Mononuclear cell (primary cell): Measurements from ENCODE around the gene HDHD3. TPM values are rescaled to one million over a fixed set of nuclear protein-coding genes. Genes with fewer than 3 reads are reported as not detected.
"Not testable (repeated sequence)": the region's sequence is repeated elsewhere in the genome, so short reads cannot be mapped to it uniquely, and the experiment has no call there.

Experiments
- H3K27me3 ChIP-seq: 2 replicates; pipeline ENCODE4 v1.6.0; 2011; ENCODE audit warnings: low read length, control low read depth; ENCODE audit not compliant: insufficient read depth
- H3K4me1 ChIP-seq: 2 replicates; pipeline ENCODE4 v1.5.1; 2011; ENCODE audit warnings: mild to moderate bottlenecking, low read length, control low read depth; ENCODE audit not compliant: insufficient read depth
- H3K4me3 ChIP-seq: 2 replicates; pipeline ENCODE4 v1.5.1; 2011; ENCODE audit warnings: mild to moderate bottlenecking, low read length, moderate library complexity
- H3K9me3 ChIP-seq: 2 replicates; pipeline ENCODE4 v1.5.1; 2011; ENCODE audit warnings: low read depth, mild to moderate bottlenecking, control low read depth, low read length
- total RNA-seq: library from RNA; depleted of rRNA; stranded (reverse); fragments of >200 nt; gene quantifications from one replicate; pipeline ENCODE4 v1.2.3, GENCODE V29; 2012

The HDHD3 gene
- total RNA-seq, 1 donor, result 8.6 TPM

DNA sequence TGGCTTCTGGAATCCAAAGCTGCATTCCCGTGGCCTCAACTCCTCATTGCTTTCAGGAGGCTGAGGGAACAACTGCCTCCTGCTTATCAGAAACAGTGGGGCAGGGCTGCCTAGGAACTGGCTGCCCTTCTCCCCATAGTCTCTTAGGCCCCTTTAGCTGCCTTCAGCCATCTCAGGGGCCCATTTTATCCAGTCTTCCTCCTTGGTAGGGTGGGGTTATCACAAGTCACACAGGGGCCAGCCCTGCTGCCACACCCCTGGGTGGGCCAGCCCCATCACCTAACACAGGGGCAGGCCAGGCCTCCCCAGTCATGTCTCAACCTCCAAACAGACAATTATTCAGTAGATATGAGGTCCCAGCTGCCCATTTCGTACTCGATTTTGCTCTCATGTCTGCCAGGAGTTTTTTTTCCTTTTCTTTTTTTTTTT, 20.4 kb upstream of the HDHD3 start:
- H3K4me1 ChIP-seq, result peaks cover 30% of the 10 kb centered on the region
- H3K4me3 ChIP-seq, result no peak overlapping the region
- H3K27me3 ChIP-seq, result no peaks in the 10 kb centered on the region
- no peaks in the 10 kb centered on the region for H3K9me3 ChIP-seq

DNA sequence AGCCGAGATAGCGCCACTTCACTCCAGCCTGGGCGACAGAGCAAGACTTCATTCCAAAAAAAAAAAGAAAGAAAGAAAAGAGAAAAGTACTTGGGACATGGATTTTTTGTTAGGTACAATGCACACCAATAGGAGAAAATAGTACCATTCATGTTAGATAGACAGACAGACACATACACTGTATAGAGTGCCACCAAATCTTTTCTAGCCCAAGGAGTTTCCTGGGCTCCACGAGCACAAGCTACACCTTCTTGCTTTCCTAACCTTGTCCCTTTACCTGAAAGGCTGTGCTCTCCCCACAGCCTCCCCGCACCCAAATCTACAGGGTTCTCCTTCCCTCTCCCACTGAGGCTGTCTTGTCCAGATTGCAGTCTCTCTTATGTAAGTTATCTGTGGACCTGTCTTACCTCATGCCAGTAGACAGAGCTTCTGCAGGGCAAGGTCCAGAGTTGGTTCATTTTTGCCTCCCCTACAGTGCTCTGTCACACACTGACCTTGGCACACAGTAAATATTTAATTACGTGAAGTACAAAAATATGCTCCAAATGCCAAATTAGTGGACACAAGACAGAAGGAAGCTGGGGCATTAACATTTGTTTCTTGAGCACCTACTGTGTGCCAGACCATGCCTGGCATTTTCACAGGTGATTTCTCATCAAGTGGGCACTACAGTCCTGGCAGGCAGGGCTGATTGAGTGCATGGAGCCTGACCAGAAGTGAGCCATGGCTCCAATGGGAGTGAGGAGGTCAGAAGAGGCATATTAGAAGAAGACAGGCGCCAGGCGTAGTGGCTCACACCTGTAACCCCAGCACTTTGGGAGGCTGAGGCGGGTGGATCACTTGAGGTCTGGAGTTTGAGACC, 18.4 kb upstream of the HDHD3 start:
- no peak overlapping the region for H3K4me3 ChIP-seq

DNA sequence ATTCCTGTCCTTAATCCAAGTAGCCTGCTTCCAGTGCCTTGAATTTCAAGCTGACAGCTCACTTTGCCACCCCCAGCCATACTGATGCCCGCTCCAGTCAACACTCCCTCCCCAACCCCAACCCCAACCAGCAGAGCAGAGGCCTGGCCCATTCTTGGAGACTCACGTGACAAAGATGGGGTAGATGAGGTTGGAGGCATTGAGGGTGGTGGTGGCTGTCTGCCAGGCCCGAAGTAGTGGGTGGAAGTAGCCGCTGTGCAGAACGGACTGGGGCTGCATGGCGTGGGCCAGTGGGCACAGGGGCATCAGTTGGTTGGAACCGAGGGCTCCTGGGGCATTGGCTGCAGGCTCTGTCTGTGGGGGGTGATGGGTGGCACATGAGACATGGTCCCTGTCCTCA, 16.5 kb upstream of the HDHD3 start:
- Histone ChIP-seq H3K27me3 (no peaks in the 10 kb centered on the region), H3K9me3 (no peaks in the 10 kb centered on the region), H3K4me1 (no peaks in the 10 kb centered on the region), H3K4me3 (no peak overlapping the region)

More for the DNA sequence above, 18.4 kb upstream of the HDHD3 start:
- Histone ChIP-seq H3K4me1 (peaks cover 16% of the 10 kb centered on the region), H3K9me3 (no peaks in the 10 kb centered on the region), H3K27me3 (no peaks in the 10 kb centered on the region)

DNA sequence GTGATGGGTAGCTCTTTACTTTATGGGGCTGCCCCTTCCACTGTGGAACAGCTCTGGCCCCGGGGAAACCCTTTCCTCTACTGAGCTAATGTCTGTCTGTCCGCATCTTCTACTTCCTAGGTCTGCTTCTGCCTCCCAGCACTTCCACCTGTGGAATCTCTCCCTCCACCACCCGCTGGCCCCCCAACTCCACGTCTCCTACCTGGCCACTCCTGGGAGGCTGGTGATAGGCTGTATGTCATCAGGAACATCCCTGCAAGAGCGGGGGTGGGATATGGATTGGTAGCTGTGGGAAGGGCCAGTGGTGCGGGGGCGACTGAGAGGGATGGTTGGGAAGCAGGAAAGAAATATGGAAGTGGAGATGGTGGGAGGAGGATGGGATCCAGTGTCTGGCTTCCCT, 15.1 kb upstream of the HDHD3 start:
- H3K9me3 ChIP-seq, result no peaks in the 10 kb centered on the region
- no peaks in the 10 kb centered on the region for H3K27me3 ChIP-seq
- H3K4me3 ChIP-seq, result no peak overlapping the region
- no peaks in the 10 kb centered on the region for H3K4me1 ChIP-seq

DNA sequence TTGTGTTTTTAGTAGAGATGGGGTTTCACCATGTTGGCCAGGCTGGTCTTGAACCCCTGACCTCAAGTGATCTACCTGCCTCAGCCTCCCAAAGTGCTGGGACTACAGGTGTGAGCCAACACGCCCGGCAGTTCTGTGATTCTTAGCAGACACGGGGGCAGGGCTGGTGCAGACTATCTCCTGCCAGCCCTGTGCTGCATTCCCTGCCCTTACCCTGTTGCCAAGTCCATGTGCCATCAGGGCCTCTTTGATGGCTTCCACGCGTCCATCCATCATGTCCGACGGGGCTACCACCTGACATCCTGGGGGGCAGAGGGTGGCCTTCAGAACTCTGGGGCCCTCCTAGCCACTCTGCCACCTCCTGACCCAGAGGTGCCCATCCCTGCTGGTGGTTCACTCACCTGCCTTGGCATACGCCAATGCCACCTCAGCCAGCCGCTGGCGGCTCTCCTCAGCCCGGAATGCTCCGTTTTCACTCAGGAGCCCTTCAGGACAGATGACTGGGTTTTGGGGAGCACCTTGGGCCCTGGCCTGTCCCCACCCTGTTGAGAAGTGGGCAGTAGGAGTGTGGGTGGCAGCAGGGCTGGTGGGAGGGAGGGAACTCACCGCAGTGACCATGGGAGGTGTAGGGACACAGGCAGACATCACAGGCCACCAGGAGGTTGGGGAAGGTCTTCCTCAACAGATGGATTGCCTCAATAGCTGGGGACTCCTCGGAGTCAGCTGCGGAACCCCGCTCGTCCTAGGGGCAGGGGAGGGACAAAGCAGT, 13.6 kb upstream of the HDHD3 start:
- Histone ChIP-seq H3K4me1 (peaks cover 6% of the 10 kb centered on the region), H3K9me3 (no peaks in the 10 kb centered on the region), H3K27me3 (no peaks in the 10 kb centered on the region), H3K4me3 (no peak overlapping the region)

DNA sequence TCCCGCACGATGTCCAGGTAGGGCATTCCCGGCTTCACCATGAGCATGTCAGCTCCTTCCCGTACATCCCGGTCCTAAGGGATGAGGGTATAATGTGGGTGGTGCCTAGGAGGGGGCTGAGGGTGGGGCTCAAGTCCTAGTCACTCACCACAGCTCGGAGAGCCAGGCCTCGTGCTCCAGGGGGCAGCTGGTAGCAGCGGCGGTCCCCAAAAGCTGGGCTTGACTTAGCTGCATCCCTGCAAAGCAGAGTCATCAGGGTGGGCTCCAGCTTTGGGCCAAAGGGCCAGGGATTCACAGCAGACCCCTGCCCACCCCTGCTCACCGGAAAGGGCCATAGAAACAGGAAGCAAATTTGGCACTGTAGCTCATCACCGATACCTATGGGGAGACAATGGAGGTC, 12.7 kb upstream of the HDHD3 start:
- Histone ChIP-seq H3K9me3 (no peaks in the 10 kb centered on the region), H3K4me3 (no peak overlapping the region), H3K27me3 (no peaks in the 10 kb centered on the region), H3K4me1 (peaks cover 6% of the 10 kb centered on the region)

DNA sequence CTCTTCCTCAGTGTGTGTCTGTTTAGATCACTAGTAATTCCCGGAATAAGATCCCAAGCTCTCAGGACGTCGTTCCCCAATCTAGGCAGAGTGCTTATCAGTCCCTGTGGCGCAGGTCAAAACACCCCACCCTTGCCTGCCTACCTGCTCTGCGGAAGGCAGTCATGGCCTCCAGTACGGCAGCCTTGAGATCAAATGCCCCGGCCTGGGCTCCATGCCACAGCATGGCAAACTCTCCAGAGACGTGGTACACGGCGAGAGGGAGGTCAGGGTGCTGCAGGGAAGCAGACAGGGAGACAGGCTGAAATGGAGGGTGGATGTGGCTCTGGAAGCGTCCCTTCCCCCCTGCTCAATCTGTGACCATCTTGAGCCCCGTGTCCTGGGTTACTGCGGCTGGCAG, 12.0 kb upstream of the HDHD3 start:
- peaks cover 6% of the 10 kb centered on the region for H3K4me1 ChIP-seq
- no peak overlapping the region for H3K4me3 ChIP-seq
- no peaks in the 10 kb centered on the region for H3K9me3 ChIP-seq
- no peaks in the 10 kb centered on the region for H3K27me3 ChIP-seq

DNA sequence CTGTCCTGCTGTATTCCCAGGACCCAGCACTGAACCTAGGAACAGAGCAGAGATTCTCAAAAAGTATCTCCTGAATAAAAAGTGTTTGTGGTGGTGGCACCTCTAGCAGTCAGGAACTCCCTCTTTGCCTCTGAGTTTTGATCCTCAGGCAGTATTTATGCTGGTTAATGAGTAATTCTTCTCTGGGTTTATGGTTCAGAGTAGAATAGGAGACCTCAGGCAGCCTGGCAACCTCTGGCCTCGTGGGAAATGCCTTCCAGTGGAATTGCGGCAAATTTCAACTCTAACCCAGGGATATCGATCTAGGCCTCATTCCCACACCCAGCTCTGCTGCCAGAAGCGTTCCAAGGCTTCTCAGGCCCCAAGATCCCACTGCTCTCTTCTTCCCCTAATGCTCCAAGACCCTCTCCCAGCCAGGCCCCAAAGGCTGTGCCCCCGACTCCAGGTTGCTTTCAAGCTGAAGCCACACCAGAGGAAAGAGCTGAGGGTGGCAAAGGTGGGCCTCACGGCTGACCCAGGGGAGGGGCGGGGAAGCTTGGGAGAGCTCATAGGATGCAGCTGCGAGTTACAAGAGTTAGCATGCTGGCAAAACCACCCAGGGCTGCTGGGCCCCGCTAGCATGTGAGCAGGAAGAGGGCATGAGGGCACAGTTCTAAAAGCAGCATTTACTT, 10.9 kb upstream of the HDHD3 start:
- peaks cover 6% of the 10 kb centered on the region for H3K4me1 ChIP-seq
- no peaks in the 10 kb centered on the region for H3K27me3 ChIP-seq
- no peaks in the 10 kb centered on the region for H3K9me3 ChIP-seq
- no peak overlapping the region for H3K4me3 ChIP-seq

DNA sequence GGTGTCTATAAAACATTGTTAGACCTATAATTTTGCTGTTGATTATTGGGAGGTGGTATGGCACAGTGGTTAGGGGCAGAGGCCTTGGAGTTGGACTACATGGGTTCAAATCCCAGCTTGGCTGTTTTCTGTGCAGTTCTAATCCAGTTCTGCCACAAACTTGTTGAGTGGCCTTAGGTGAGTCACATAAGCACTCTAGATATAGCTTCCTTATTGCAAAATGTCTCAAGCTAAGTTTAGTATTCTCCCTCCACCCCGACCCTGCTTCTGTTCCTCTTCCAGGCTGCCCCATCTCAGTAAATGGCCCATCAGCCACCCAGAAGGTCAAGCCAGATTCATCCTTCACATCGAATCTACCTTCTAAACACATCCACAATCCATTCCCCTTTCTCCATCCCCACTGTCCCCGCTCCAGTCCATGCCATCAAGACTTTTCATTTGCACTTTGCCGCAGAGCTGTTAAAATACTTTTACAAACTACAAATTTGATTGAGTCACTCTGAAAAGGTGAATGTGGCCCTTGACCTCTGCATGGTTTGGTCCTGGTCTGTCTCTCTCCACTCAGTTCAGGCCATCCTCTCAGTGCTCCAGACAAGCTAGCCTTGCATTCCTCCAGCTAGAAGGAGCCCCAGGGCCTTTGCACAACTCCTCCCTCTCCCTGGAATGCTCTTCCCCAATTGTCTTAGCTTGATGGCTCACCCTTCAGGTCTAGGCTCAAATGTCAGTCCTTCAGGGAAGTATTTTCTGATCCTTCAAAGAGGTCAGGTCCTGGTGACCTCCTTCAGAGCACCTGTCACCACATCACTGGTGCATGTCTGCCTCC, 10.0 kb upstream of the HDHD3 start:
- Histone ChIP-seq H3K9me3 (no peaks in the 10 kb centered on the region), H3K4me3 (no peak overlapping the region), H3K27me3 (no peaks in the 10 kb centered on the region)

DNA sequence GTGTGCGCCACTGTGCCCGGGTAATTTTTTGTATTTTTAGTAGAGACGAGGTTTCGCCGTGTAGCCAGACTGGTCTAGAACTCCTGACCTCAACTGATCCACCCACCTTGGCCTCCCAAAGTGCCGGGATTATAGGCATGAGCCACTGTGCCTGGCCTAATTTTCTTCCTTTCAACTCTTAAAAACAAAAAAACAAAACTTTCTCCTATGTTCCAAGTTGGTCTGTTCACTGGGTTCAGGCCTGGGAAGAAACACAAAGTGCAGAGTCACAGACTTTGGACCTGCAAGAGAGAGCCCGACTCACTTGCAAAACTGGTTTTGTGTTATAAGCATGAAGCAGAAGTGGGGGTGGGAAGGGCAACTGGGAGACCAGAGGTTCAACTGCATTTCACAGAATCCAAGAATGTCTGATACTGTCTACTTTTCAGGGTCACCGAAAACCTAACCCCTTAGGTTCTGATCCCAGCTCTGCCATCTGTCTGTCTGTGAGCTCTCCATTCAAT, 5.2 kb upstream of the HDHD3 start:
- H3K9me3 ChIP-seq, result no peaks in the 10 kb centered on the region
- no peak overlapping the region for H3K4me3 ChIP-seq
- H3K4me1 ChIP-seq, result peaks cover 9% of the 10 kb centered on the region
- H3K27me3 ChIP-seq, result no peaks in the 10 kb centered on the region

More for the DNA sequence above, 10.0 kb upstream of the HDHD3 start:
- peaks cover 6% of the 10 kb centered on the region for H3K4me1 ChIP-seq

DNA sequence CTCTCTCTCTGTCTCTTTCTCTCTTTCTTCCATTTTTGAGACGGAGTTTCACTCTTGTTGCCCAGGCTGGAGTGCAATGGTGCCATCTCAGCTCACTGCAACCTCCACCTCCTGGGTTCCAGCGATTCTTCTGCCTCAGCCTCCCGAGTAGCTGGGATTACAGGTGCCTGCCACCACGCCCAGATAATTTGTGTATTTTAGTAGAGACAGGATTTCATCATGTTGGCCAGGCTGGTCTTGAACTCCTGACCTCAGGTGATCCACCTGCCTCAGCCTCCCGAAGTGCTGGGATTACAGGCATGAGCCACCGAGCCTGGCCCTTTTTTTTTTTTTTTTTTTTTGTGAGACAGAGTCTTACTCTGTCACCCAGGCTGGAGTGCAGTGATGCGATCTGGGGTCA, 4.7 kb upstream of the HDHD3 start:
- not testable (repeated sequence) for H3K4me1 ChIP-seq, H3K9me3 ChIP-seq, H3K4me3 ChIP-seq, H3K27me3 ChIP-seq

DNA sequence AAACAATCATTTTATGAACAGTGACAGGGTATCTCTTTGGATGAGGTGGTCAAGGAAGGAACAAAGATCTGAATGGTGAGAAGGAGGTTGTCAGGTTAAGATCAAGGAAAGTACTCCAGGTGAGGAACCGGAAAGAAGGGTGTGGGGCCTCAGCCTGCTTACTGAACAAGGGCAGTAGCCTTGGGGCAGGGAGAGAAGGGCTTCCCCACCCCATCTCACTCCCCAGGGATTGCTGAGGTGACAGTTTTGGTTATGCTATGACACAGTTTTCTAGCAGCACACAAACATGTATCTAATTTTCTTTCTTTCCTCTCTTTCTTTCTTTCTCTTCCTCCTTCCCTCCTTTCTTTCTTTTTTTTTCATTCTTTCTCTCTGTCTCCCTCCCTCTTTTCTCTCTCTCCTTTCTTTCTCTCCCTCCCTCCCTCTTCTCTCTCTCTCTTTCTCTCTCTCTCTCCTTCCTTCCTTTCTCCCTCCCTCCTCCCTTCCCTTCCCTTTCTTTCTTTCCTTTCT, 4.1 kb upstream of the HDHD3 start:
- Histone ChIP-seq H3K4me3 (no peak overlapping the region), H3K9me3 (no peaks in the 10 kb centered on the region), H3K4me1 (peaks cover 4% of the 10 kb centered on the region), H3K27me3 (no peaks in the 10 kb centered on the region)

DNA sequence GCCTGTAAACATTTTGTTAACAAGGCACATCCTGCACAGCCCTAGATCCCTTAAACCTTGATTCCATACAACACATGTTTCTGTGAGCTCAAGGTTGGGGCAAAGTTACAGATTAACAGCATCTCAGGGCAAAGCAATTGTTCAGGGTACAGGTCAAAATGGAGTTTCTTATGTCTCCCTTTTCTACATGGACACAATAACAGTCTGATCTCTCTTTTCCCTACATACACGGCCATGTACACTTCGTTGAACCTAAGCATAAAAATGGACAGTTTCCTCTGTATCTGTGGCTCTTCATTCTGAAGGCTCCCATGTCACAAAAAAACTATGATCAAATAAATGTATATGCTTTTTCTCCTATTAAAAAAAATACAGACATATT, 3.0 kb upstream of the HDHD3 start:
- H3K4me3 ChIP-seq, H3K27me3 ChIP-seq, H3K9me3 ChIP-seq: not testable (repeated sequence)
- peaks cover 12% of the 10 kb centered on the region for H3K4me1 ChIP-seq

DNA sequence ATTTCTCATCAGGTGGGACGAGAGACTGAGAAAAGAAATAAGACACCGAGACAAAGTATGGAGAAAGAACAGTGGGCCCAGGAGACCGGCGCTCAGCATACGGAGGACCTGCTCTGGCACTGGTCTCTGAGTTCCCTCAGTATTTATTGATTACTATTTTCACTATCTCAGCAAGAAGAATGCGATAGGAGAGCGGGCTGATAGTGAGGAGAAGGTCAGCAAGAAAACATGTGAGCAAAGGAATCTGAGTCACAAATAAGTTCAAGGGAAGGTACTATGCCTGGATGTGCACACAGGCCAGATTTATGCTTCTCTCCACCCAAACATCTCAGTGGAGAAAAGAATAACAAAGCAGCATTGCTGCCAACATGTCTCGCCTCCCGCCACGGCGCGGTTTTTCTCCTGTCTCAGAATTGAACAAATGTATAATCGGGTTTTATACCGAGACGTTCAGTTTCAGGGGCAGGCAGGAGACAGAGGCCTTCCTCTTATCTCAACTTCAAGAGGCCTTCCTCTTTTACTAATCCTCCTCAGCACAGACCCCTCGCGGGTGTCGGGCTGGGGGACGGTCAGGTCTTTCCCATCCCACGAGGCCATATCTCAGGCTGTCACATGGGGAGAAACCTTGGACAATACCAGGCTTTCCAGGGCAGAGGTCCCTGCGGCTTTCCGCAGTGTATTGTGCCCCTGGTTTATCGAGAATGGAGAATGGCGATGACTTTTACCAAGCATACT, 2.5 kb upstream of the HDHD3 start:
- not testable (repeated sequence) for H3K27me3 ChIP-seq, H3K4me3 ChIP-seq, H3K9me3 ChIP-seq
- H3K4me1 ChIP-seq, result peaks cover 12% of the 10 kb centered on the region
